Measurements from ENCODE around the gene NSG1. TPM values are rescaled to one million over a fixed set of nuclear protein-coding genes. Genes with fewer than 3 reads are reported as not detected.

NSG1 gene
- total RNA-seq, 1 donor, result 0.09 TPM

GRCh38 chr4:4376074-4376473 is 10.8 kb upstream of the NSG1 start:
- DNase-seq (ENCODE audit: low read depth), result no peak
- no peak for TF ChIP-seq CTCF (IDR thresholded peaks at IDR 0.05; ENCODE audit: insufficient read depth, low read length)
- no peak overlapping the region for H3K4me3 ChIP-seq (ENCODE audit: low read depth, low read length)

GRCh38 chr4:4377191-4377590 is 9.7 kb upstream of the NSG1 start:
- no peak for DNase-seq (ENCODE audit: low read depth)
- no peak for TF ChIP-seq CTCF (IDR thresholded peaks at IDR 0.05; ENCODE audit: insufficient read depth, low read length)
- no peak overlapping the region for H3K4me3 ChIP-seq (ENCODE audit: low read depth, low read length)

- no peak for DNase-seq (ENCODE audit: low read depth)
Measured at GRCh38 chr4:4377732-4378460, 9.0 kb upstream of the NSG1 start.

GRCh38 chr4:4379540-4380087 is 7.3 kb upstream of the NSG1 start:
- no peak for DNase-seq (ENCODE audit: low read depth)
- no peak for TF ChIP-seq CTCF (IDR thresholded peaks at IDR 0.05; ENCODE audit: insufficient read depth, low read length)
- H3K4me3 ChIP-seq (ENCODE audit: low read depth, low read length), result no peak overlapping the region

More at GRCh38 chr4:4377732-4378460, 9.0 kb upstream of the NSG1 start:
- no peak for TF ChIP-seq CTCF (IDR thresholded peaks at IDR 0.05; ENCODE audit: insufficient read depth, low read length)
- H3K4me3 ChIP-seq (ENCODE audit: low read depth, low read length), result no peak overlapping the region

- DNase-seq (ENCODE audit: low read depth), result no peak
- no peak overlapping the region for H3K4me3 ChIP-seq (ENCODE audit: low read depth, low read length)
- TF ChIP-seq CTCF (IDR thresholded peaks at IDR 0.05; ENCODE audit: insufficient read depth, low read length), result no peak
Measured at GRCh38 chr4:4383085-4383484, 3.8 kb upstream of the NSG1 start.

- no peak for TF ChIP-seq CTCF (IDR thresholded peaks at IDR 0.05; ENCODE audit: insufficient read depth, low read length)
- no peak overlapping the region for H3K4me3 ChIP-seq (ENCODE audit: low read depth, low read length)
- no peak for DNase-seq (ENCODE audit: low read depth)
Measured at GRCh38 chr4:4384837-4385236, 2.1 kb upstream of the NSG1 start.
